GM18907 (cell line): ENCODE results near the gene UFL1.

Source experiments
- ATAC-seq: cut with Tn5 transposase; IDR thresholded peaks from one replicate; pipeline ENCODE4 v1.9.1; 2021; ENCODE audit warnings: mild to moderate bottlenecking, moderate library complexity; ENCODE audit not compliant: unreplicated experiment

Gene UFL1

GRCh38 chr6:96570053-96570452, 48.4 kb downstream of the UFL1 start:
- no peak for ATAC-seq

GRCh38 chr6:96571551-96571950, 49.9 kb downstream of the UFL1 start:
- ATAC-seq: no peak

- ATAC-seq: no peak
Observed at GRCh38 chr6:96575359-96575758, 53.8 kb downstream of the UFL1 start.

GRCh38 chr6:96576221-96576620, 54.6 kb downstream of the UFL1 start:
- ATAC-seq: no peak

DNA sequence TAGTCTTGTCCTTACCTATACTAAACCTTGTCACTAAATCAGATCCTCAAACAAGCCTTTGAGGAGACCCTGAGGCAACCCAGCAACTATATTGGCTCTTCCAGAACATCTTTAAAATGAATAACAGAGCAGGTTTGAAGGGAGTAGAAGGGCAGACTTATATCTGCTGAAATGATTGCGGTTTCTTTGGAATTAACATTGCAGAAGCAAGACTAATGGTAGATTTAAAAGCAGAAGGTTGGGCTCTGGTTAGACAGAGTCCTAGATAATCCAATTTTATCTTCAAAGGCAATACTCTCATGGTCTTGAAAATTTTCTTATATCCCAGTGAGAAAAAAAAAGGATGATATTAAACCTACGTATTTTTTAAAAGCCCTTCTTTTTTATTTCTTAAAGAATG, 60.4 kb downstream of the UFL1 start:
- no peak for ATAC-seq

- no peak for ATAC-seq
Observed at GRCh38 chr6:96582436-96582835, 60.8 kb downstream of the UFL1 start.

DNA sequence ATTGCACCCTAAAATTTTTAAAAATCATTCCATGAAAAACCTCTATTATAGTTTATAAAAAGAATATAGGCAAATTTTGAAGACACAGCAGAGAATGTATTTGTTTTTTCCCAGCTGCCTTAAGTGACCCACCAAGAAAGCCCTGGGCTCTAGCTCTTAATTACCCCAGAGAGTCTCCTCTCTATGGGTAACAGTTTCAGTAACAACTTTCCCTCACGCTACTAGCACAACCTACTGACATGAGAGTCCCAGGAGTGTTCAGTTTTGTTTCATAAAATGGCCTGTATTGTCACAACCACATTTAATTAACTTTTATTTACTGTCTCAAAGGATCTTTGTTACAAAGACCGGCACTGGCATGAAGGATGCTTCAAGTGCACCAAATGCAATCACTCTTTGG, 82.8 kb downstream of the UFL1 start:
- no peak for ATAC-seq
